ENCODE data around the gene ZNF14. TPM values are rescaled to one million over a fixed set of nuclear protein-coding genes. Genes with fewer than 3 reads are reported as not detected.
A peak's percentile ranks its signal among the peaks of the same experiment; 100 is the strongest.
"Not testable (repeated sequence)": the region's sequence is repeated elsewhere in the genome, so short reads cannot be mapped to it uniquely, and the experiment has no call there.

The ZNF14 gene
- total RNA-seq (2021; ENCODE audit: unreplicated experiment) (5.6 TPM), Bru-seq, nascent RNA (percentile 70 among the genes with signal in this experiment), BruChase-seq, experiment 1, labeled RNA remaining after a 2-hour chase (percentile 64 among the genes with signal in this experiment), BruChase-seq, experiment 2, labeled RNA remaining after a 6-hour chase (percentile 61 among the genes with signal in this experiment)
- polyA plus RNA-seq (2012; ENCODE audit: insufficient read length) = 2.3 TPM
- long read RNA-seq, partial matches to known transcripts = 0 of 6 reads
- long read RNA-seq, other reads (novel, unspliced or antisense) = 2 of 6 reads

GRCh38 chr19:19732579-19733501 is at the start of gene ZNF14:
ZNF14 (minus strand) TSS chr19:19733112; CDS start chr19:19732958, 154 bp downstream.
- H3K9me3 ChIP-seq (ENCODE audit: control insufficient read depth, insufficient read depth, low read depth, low read length) = peaks cover 10% of the 10 kb centered on the region; the same call in 1 of the 2 replicates
- peak within 1 kb of the TSS; percentile 86 for H3K27ac ChIP-seq (ENCODE audit: low read length)
- POLR2A ChIA-PET = interaction anchor here (0.5 to 0.7 kb wide), 2 partner anchors 105 to 148 kb away, joined by 3 to 5 read pairs; no protein-coding TSS in a partner anchor
- CTCF ChIA-PET = interaction anchor here (0.6 kb wide), 1 partner anchor 607 kb away, joined by 3 read pairs; no protein-coding TSS in a partner anchor
- no peaks in the 10 kb centered on the region for H3K27me3 ChIP-seq (ENCODE audit: control insufficient read depth, insufficient read depth, low read length)
- BruUV-seq (replicated peaks) = no TSS peak
- no peaks in the 10 kb centered on the region for H3K4me1 ChIP-seq (ENCODE audit: control insufficient read depth, insufficient read depth, low read length)
- intact Hi-C loops (cut with micrococcal nuclease; ENCODE audit: unreplicated experiment) = loop anchor here (10.0 kb wide), 1 partner anchor 68 kb away; the partner anchor contains the start of genes ATP13A1 and ZNF101
- peak; percentile 78 for DNase-seq (ENCODE audit: low read depth, low spot score)
- H3K4me3 ChIP-seq (ENCODE audit: low read depth in 2 of 2, low read length in 2 of 2) = peak within 1 kb of the TSS; percentile 84 to 98
- 0 out of 2 replicates have a peak, but pooled peaks have one; percentile 67 for TF ChIP-seq SIN3A (IDR thresholded peaks at IDR 0.05; ENCODE audit: borderline replicate concordance, insufficient read depth, low read depth, low read length)
- no peak for TF ChIP-seq REST (IDR thresholded peaks at IDR 0.05; ENCODE audit: insufficient read depth in 1 of 2, low read depth in 2 of 2, low read length in 1 of 2)
- TF ChIP-seq CTCF (IDR thresholded peaks at IDR 0.05) = no peak
- TF ChIP-seq TCF7L2 (IDR thresholded peaks at IDR 0.05; ENCODE audit: low read depth, low read length) = peak; percentile 53; the same call in 1 of the 2 replicates
- TF ChIP-seq POLR2AphosphoS5 (IDR thresholded peaks at IDR 0.05; ENCODE audit: low read depth, low read length) = peak; percentile 83
- in situ Hi-C loops (cut with HindIII; ENCODE audit: low pct_unique_long_range_greater_than_20kb, low sequenced_read_pairs) = no loop called here
- peak; percentile 100 for ATAC-seq
- H3K36me3 ChIP-seq (ENCODE audit: control insufficient read depth, insufficient read depth, low read length) = peaks cover 3% of the 10 kb centered on the region; the same call in 1 of the 2 replicates

GRCh38 chr19:19781791-19782190 is 48.9 kb upstream of the ZNF14 start:
- CTCF ChIA-PET; H3K36me3 ChIP-seq (ENCODE audit: control insufficient read depth, insufficient read depth, low read length); ATAC-seq; H3K9me3 ChIP-seq (ENCODE audit: control insufficient read depth, insufficient read depth, low read depth, low read length); H3K4me1 ChIP-seq (ENCODE audit: control insufficient read depth, insufficient read depth, low read length); H3K4me3 ChIP-seq (ENCODE audit: low read depth in 2 of 2, low read length in 2 of 2); POLR2A ChIA-PET; in situ Hi-C loops (cut with HindIII; ENCODE audit: low pct_unique_long_range_greater_than_20kb, low sequenced_read_pairs); H3K27ac ChIP-seq (ENCODE audit: low read length); BruUV-seq (replicated peaks); intact Hi-C loops (cut with micrococcal nuclease; ENCODE audit: unreplicated experiment); DNase-seq (ENCODE audit: low read depth, low spot score); H3K27me3 ChIP-seq (ENCODE audit: control insufficient read depth, insufficient read depth, low read length): not testable (repeated sequence)

Data from Panc1 (cell line).